Measurements from ENCODE around the gene LMNA. TPM values are rescaled to one million over a fixed set of nuclear protein-coding genes. Genes with fewer than 3 reads are reported as not detected.
A peak's percentile ranks its signal among the peaks of the same experiment; 100 is the strongest.

The LMNA gene
- total and polyA plus RNA-seq, 2 of the 4 experiments (the other 2 are of a cell fraction): 563 to 755 TPM

DNA sequence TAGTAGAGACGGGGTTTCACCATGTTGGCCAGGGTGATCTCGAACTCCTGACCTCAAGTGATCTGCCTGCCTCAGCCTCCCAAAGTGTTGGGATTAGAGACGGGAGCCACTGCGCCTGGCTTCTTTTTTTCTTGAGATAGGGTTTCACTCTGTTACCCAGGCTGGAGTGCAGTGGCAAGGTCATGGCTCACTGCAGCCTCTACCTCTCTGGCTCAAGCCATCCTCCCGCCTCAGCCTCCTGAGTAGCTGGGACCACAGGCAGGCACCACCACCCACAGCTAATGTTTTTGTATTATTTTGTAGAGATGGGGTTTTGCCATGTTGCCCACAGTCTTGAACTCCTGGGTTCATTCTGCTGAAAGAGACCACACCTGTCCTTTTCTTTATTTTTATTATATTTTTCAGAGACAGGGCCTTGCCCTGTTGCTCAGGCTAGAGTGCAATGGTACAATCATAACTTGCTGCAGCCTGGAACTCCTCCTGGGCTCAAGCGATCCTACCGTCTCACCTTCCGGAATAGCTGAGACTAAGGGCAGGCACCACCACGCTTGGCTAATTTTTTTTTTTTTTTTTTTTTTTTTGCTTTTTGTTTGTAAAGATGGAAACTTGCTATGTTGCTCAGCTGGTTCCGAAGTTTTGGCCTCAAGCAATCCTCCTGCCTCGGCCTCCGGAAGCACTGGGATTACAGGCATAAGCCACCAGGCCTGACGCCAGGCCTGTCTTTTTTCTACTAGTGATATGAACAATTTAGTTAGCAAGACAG lies 3.1 kb downstream of the LMNA start:
- Histone ChIP-seq H4K5ac (ENCODE audit: low read depth, low read length) (no peak overlapping the region), H3K36me3 (ENCODE audit: control insufficient read depth, insufficient read depth, low read length) (peaks cover 13% of the 10 kb centered on the region), H3K4me1 (ENCODE audit: control insufficient read depth, insufficient read depth, low read length) (peaks cover 38% of the 10 kb centered on the region), H3K18ac (ENCODE audit: low read depth, low read length) (no peak overlapping the region), H3K4ac (ENCODE audit: low read depth, low read length) (no peak overlapping the region), H3K79me1 (ENCODE audit: low read depth in 1 of 2, low read length in 2 of 2) (peaks cover 4 to 38% of the 10 kb centered on the region in 2 experiments; a peak in 3 of 4 replicates), H3K56ac (ENCODE audit: extremely low read depth, insufficient read depth, low read length) (no peak overlapping the region), H2BK20ac (ENCODE audit: low read depth, low read length) (no peak overlapping the region), H3K4me2 (ENCODE audit: low read depth, low read length) (peak overlapping the region; percentile 64), H3K14ac (replicated peaks; ENCODE audit: low read depth, low read length) (0 out of 2 replicates have a peak overlapping the region, but pooled peaks have one; percentile 44), H2AFZ (replicated peaks; ENCODE audit: low read length, poor library complexity) (no peak overlapping the region), H2AK9ac (replicated peaks; ENCODE audit: low read depth, low read length, poor library complexity) (no peak overlapping the region), H2BK120ac (ENCODE audit: low read depth, low read length) (no peak overlapping the region), H2AK5ac (ENCODE audit: low read depth, low read length) (no peak overlapping the region), H3K9me1 (ENCODE audit: insufficient read depth, low read length) (peaks cover 25% of the 10 kb centered on the region), H3K27me3 (ENCODE audit: control insufficient read depth, insufficient read depth, low read length) (no peaks in the 10 kb centered on the region), H4K91ac (ENCODE audit: insufficient read depth, low read depth, low read length) (no peak overlapping the region), H2BK5ac (ENCODE audit: low read depth, low read length, poor library complexity, severe bottlenecking) (no peak overlapping the region), H3K23ac (ENCODE audit: low read depth, low read length) (peak overlapping the region; percentile 13; the same call in 1 of the 2 replicates), H3K9ac (ENCODE audit: low read depth, low read length) (no peak overlapping the region; the same call in 1 of the 2 replicates), H3K27ac (ENCODE audit: insufficient read depth, low read length) (no peak overlapping the region), H3K4me3 (ENCODE audit: insufficient read depth, low read depth, low read length) (peak overlapping the region; percentile 9; the same call in 1 of the 2 replicates), H3K9me3 (ENCODE audit: control insufficient read depth, insufficient read depth, low read length) (no peaks in the 10 kb centered on the region), H4K8ac (ENCODE audit: low read depth in 2 of 2, low read length in 2 of 2) (no peak overlapping the region), H2BK15ac (ENCODE audit: low read depth, low read length) (no peak overlapping the region), H4K20me1 (ENCODE audit: insufficient read depth, low read length) (peaks cover 78% of the 10 kb centered on the region)
- intact Hi-C loops (cut with micrococcal nuclease): no loop called here
- DNase-seq (no peak), ATAC-seq (ENCODE audit: low read depth) (no peak)
- TF ChIP-seq CTCF (conservative IDR thresholded peaks at IDR 0.05; ENCODE audit: low read depth, low read length): no peak
- TF ChIP-seq RAD21 (IDR thresholded peaks at IDR 0.05; ENCODE audit: low read length): no peak
- TF ChIP-seq POLR2A (IDR thresholded peaks at IDR 0.05; ENCODE audit: low read depth, low read length): no peak
- no peak for TF ChIP-seq FOS (IDR thresholded peaks at IDR 0.05; ENCODE audit: low read depth, low read length)
- no peak for TF ChIP-seq ELK1 (IDR thresholded peaks at IDR 0.05; ENCODE audit: borderline replicate concordance, low read depth, low read length)
- no peak for TF ChIP-seq MAFK (IDR thresholded peaks at IDR 0.05; ENCODE audit: low read depth, low read length)
- TF ChIP-seq RCOR1 (IDR thresholded peaks at IDR 0.05; ENCODE audit: insufficient replicate concordance, low read length): no peak
- TF ChIP-seq, protein P1, sequence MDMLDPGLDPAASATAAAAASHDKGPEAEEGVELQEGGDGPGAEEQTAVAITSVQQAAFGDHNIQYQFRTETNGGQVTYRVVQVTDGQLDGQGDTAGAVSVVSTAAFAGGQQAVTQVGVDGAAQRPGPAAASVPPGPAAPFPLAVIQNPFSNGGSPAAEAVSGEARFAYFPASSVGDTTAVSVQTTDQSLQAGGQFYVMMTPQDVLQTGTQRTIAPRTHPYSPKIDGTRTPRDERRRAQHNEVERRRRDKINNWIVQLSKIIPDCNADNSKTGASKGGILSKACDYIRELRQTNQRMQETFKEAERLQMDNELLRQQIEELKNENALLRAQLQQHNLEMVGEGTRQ (IDR thresholded peaks at IDR 0.05; ENCODE audit: low read depth, low read length): no peak
- no peak for TF ChIP-seq MAZ (IDR thresholded peaks at IDR 0.05; ENCODE audit: borderline replicate concordance, low read depth, low read length)
- no peak for TF ChIP-seq MXI1 (IDR thresholded peaks at IDR 0.05; ENCODE audit: borderline replicate concordance, low read depth, low read length)
- TF ChIP-seq CHD1 (IDR thresholded peaks at IDR 0.05; ENCODE audit: low read depth, low read length): no peak
- no peak for TF ChIP-seq CEBPB (IDR thresholded peaks at IDR 0.05; ENCODE audit: low read depth, low read length)
- no peak for TF ChIP-seq NFE2L2 (IDR thresholded peaks at IDR 0.05; ENCODE audit: low read depth, low read length)
- POLR2A ChIA-PET (ENCODE audit: unreplicated experiment): interaction anchor here (0.8 kb wide), 1 partner anchor 10 kb away, joined by 4 read pairs; no protein-coding TSS in a partner anchor
- no CpG with 5 or more reads among the region's 13 CpGs for WGBS, 2 experiments (ENCODE audit: extremely low coverage in 2 of 2, insufficient read length in 1 of 2)
- no TSS peak for BruUV-seq (replicated peaks)
- dilution Hi-C loops (cut with HindIII; ENCODE audit: low sequenced_read_pairs, unreplicated experiment): no loop called here
- in situ Hi-C loops (cut with MboI; ENCODE audit: low sequenced_read_pairs): no loop called here
- CTCF ChIA-PET: interaction anchor here (0.8 to 1.2 kb wide), 2 partner anchors 8 to 9 kb away, joined by 3 to 5 read pairs; no protein-coding TSS in a partner anchor
